ENCODE data around the gene TFPI.
"Not testable (repeated sequence)": the region's sequence is repeated elsewhere in the genome, so short reads cannot be mapped to it uniquely, and the experiment has no call there.

The TFPI gene

GRCh38 chr2:187554011-187554703 lies at the start of gene TFPI:
TSS of gene TFPI (minus strand) at chr2:187554435. CDS start at chr2:187503768, 50,667 bp downstream.
- no peak for DNase-seq

- DNase-seq, result no peak
Measured at GRCh38 chr2:187594801-187595200, 40.6 kb upstream of the TFPI start.

GRCh38 chr2:187593697-187594096 lies 39.5 kb upstream of the TFPI start:
- DNase-seq, result no peak

GRCh38 chr2:187593098-187593497 lies 38.9 kb upstream of the TFPI start:
- no peak for DNase-seq

- DNase-seq, result no peak
Measured at GRCh38 chr2:187590175-187590574, 35.9 kb upstream of the TFPI start.

- no peak for DNase-seq
Measured at GRCh38 chr2:187586011-187586641, 31.9 kb upstream of the TFPI start.

GRCh38 chr2:187581125-187581896 lies 27.1 kb upstream of the TFPI start:
- no peak for DNase-seq

GRCh38 chr2:187580462-187581124 lies 26.4 kb upstream of the TFPI start:
- DNase-seq, result no peak

GRCh38 chr2:187577310-187577709 lies 23.1 kb upstream of the TFPI start:
- no peak for DNase-seq

GRCh38 chr2:187576906-187577305 lies 22.7 kb upstream of the TFPI start:
- DNase-seq, result no peak

- DNase-seq, result no peak
Measured at GRCh38 chr2:187575751-187576067, 21.5 kb upstream of the TFPI start.

GRCh38 chr2:187574969-187575750 lies 20.9 kb upstream of the TFPI start:
- no peak for DNase-seq

- no peak for DNase-seq
Measured at GRCh38 chr2:187573722-187574121, 19.5 kb upstream of the TFPI start.

- not testable (repeated sequence) for DNase-seq
Measured at GRCh38 chr2:187571996-187572395, 17.8 kb upstream of the TFPI start.

GRCh38 chr2:187569571-187569970 lies 15.3 kb upstream of the TFPI start:
- no peak for DNase-seq

GRCh38 chr2:187569042-187569441 lies 14.8 kb upstream of the TFPI start:
- no peak for DNase-seq

GRCh38 chr2:187567126-187567525 lies 12.9 kb upstream of the TFPI start:
- DNase-seq, result no peak

- DNase-seq, result no peak
Measured at GRCh38 chr2:187566712-187567111, 12.5 kb upstream of the TFPI start.

GRCh38 chr2:187566266-187566665 lies 12.0 kb upstream of the TFPI start:
- no peak for DNase-seq

- not testable (repeated sequence) for DNase-seq
Measured at GRCh38 chr2:187565618-187566017, 11.4 kb upstream of the TFPI start.

GRCh38 chr2:187556493-187556892 lies 2.3 kb upstream of the TFPI start:
- not testable (repeated sequence) for DNase-seq

GRCh38 chr2:187554704-187555082 lies 458 bp upstream of the TFPI start:
- DNase-seq, result no peak
